GM12878 (cell line): Measurements from ENCODE around the gene SLC19A1. TPM values are rescaled to one million over a fixed set of nuclear protein-coding genes. Genes with fewer than 3 reads are reported as not detected.

Experiments
- ATAC-seq: fragments of 200-7000 bp; cut with Tn5 transposase; 3 replicates; pipeline ENCODE4 v1.9.1; 2020; ENCODE audit warnings: mild to moderate bottlenecking, moderate library complexity
- BruUV-seq: library from RNA; stranded (reverse); fragments of 400-500 nt; replicated peaks from 2 replicates; lab custom pipeline; 2021; lab: Mats Ljungman, UMichigan
- CTCF ChIA-PET: fragments of 300-600 bp; sonication (Branson Sonifier 250); formaldehyde crosslinking; extraction: SDS; loops from one replicate; lab custom pipeline; 2021; ENCODE audit warnings: inconsistent platforms; lab: Yijun Ruan, JAX
- POLR2A ChIA-PET: fragments of 350-600 bp; formaldehyde crosslinking; extraction: SDS; loops from one replicate; lab custom pipeline; 2021; ENCODE audit warnings: inconsistent platforms; lab: Charles Lee
- RAD21 ChIA-PET: fragments of 300-600 bp; sonication (Branson Sonifier 250); formaldehyde crosslinking; loops from one replicate; lab custom pipeline; 2023; ENCODE audit warnings: antibody characterized with exemption; ENCODE audit not compliant: unreplicated experiment; lab: Charles Lee
- SMC1A ChIA-PET: fragments of 300-600 bp; sonication (Branson Sonifier 250); formaldehyde crosslinking; loops from one replicate; lab custom pipeline; 2023; ENCODE audit not compliant: unreplicated experiment, uncharacterized antibody; lab: Charles Lee
- DNase-seq: peaks from one replicate; pipeline ENCODE4 v3.0.0-alpha.2; 2011; ENCODE audit warnings: low read depth, low spot score
- FAIRE-seq: peaks from 3 replicates; lab custom pipeline; 2011; peaks lifted over from hg19 to GRCh38; lab: Jason Lieb, UNC
- H2AFZ ChIP-seq: 2 replicates; pipeline ENCODE4 v1.6.0; 2011; ENCODE audit warnings: low read depth, low read length, control low read depth; ENCODE audit not compliant: control insufficient read depth
- H3K27ac ChIP-seq: 2 replicates; pipeline ENCODE4 v1.5.1; 2011; ENCODE audit warnings: control low read depth; ENCODE audit not compliant: control insufficient read depth, insufficient read depth
- H3K27me3 ChIP-seq, 2 experiments: replicated peaks in 1 of 2; 2 replicates each; pipeline versions ENCODE4 v1.6.0 to v1.6.1; 2011; ENCODE audit warnings: low read length in 1 of 2; ENCODE audit not compliant: control insufficient read depth in 2 of 2, insufficient read depth in 2 of 2
- H3K36me3 ChIP-seq, 2 experiments: 2 replicates each; pipeline ENCODE4 v1.5.1; 2011; ENCODE audit warnings: low read length in 1 of 2; ENCODE audit not compliant: control insufficient read depth in 2 of 2, insufficient read depth in 2 of 2
- H3K4me1 ChIP-seq: 2 replicates; pipeline ENCODE4 v1.6.1; 2011; ENCODE audit warnings: mild to moderate bottlenecking, low read length, moderate library complexity, mixed read lengths; ENCODE audit not compliant: control insufficient read depth, insufficient read depth
- H3K4me2 ChIP-seq: 2 replicates; pipeline ENCODE4 v1.6.0; 2011; ENCODE audit warnings: control low read depth; ENCODE audit not compliant: control insufficient read depth, insufficient read depth
- H3K4me3 ChIP-seq: fragments of 200-600 bp; sonication (generic); 2 replicates; pipeline ENCODE4 v1.5.1; 2016
- H3K79me2 ChIP-seq: 2 replicates; pipeline ENCODE4 v1.6.0; 2011; ENCODE audit warnings: low read length; ENCODE audit not compliant: control insufficient read depth, insufficient read depth
- H3K9ac ChIP-seq: 2 replicates; pipeline ENCODE4 v1.8.0; 2011; ENCODE audit warnings: low read length, control low read depth, mixed read lengths; ENCODE audit not compliant: control insufficient read depth, insufficient read depth
- H3K9me3 ChIP-seq: replicated peaks from 3 replicates; pipeline ENCODE4 v1.5.1; 2011; ENCODE audit warnings: mild to moderate bottlenecking, low read length; ENCODE audit not compliant: control insufficient read depth, insufficient read depth
- H4K20me1 ChIP-seq: 2 replicates; pipeline ENCODE4 v1.6.0; 2011; ENCODE audit not compliant: control insufficient read depth, insufficient read depth
- CBX5 ChIP-seq: sonication (generic); IDR thresholded peaks from 2 replicates; pipeline ENCODE4 v1.6.1; 2016; ENCODE audit warnings: low read depth, moderate library complexity, mild to moderate bottlenecking, inconsistent platforms
- CHD1 ChIP-seq: IDR thresholded peaks from 2 replicates; pipeline ENCODE4 v1.6.1; 2012; ENCODE audit warnings: low read depth, low read length, improper control_type of control experiment
- EP300 ChIP-seq, 2 experiments: fragments of 150-350 bp in 1 of 2; IDR thresholded peaks; 2 replicates each; pipeline ENCODE4 v1.6.1; 2011 to 2012; ENCODE audit warnings: low read depth in 2 of 2, low read length in 2 of 2, borderline replicate concordance in 1 of 2, improper control_type of control experiment in 1 of 2, inconsistent platforms in 1 of 2; ENCODE audit not compliant: control insufficient read depth in 1 of 2
- FOXK2 ChIP-seq: fragments of 450-650 bp; IDR thresholded peaks from 2 replicates; pipeline ENCODE4 v1.6.1; 2017; ENCODE audit warnings: mild to moderate bottlenecking, moderate library complexity
- GATAD2B ChIP-seq: fragments of 450-650 bp; conservative IDR thresholded peaks from 2 replicates; pipeline ENCODE4 v1.6.1; 2017; ENCODE audit warnings: low read depth, mild to moderate bottlenecking, moderate library complexity
- KAT2A ChIP-seq: conservative IDR thresholded peaks from 2 replicates; pipeline ENCODE4 v1.6.1; 2011; ENCODE audit warnings: low read depth, low read length; ENCODE audit not compliant: control insufficient read depth
- ZZZ3 ChIP-seq: IDR thresholded peaks from 2 replicates; pipeline ENCODE4 v1.6.1; 2011; ENCODE audit warnings: low read depth; ENCODE audit not compliant: control insufficient read depth, insufficient read length
- WGBS: methylation state at CpG from one replicate; pipeline ENCODE4 v1.1.6; 2016; ENCODE audit warnings: low lambda C conversion rate; ENCODE audit not compliant: insufficient replicate concordance, insufficient coverage; ENCODE audit errors: missing lambda C conversion rate; 5-methylcytosine and 5-hydroxymethylcytosine counted together
- in situ Hi-C: fragments of 300-500 bp; cut with MboI; formaldehyde crosslinking; loops from 9 replicates; pipeline ENCODE4 v1.14.3; 2018; ENCODE audit warnings: mixed read lengths
- intact Hi-C: fragments of 100-400 bp; cut with micrococcal nuclease; formaldehyde crosslinking; loops from one replicate; pipeline ENCODE4 v1.14.2; 2022; ENCODE audit not compliant: unreplicated experiment
- polyA plus RNA-seq, 11 experiments: library from polyadenylated mRNA; depleted of rRNA in 4 of 11; unstranded in 6 of 11; stranded (reverse) in 5 of 11; fragments of >200 nt; fragmentation: Nextera tagmentation in 4 of 11; fragmentation: Illumina TruSeq in 1 of 11; extraction: Ambion mirVana in 4 of 11; extraction: Trizol in 1 of 11; gene quantifications; 1 replicate in 1 of 11; 2 replicates in 10 of 11; pipeline versions ENCODE4 v1.2.1 to v1.2.3, GENCODE V29; 2011 to 2016; ENCODE audit warnings: inconsistent platforms in 2 of 11, missing spikeins in 2 of 11, low read depth in 1 of 11
- total RNA-seq, 4 experiments: library from RNA; depleted of rRNA in 3 of 4; stranded (reverse); fragments of >200 nt in 3 of 4; fragmentation: Illumina TruSeq in 1 of 4; extraction: Trizol in 1 of 4; gene quantifications; 2 replicates each; pipeline versions ENCODE4 v1.2.1 to v1.2.3, GENCODE V29; 2013 to 2021
- TF ChIP-seq, protein P1 (sequence below): fragments of 450-650 bp; IDR thresholded peaks from 2 replicates; pipeline ENCODE4 v1.6.1; 2017; ENCODE audit warnings: mild to moderate bottlenecking, moderate library complexity
- TF ChIP-seq, protein P2 (sequence below): fragments of 450-650 bp; formaldehyde crosslinking; IDR thresholded peaks from 2 replicates; pipeline ENCODE4 v1.4.0; 2020; ENCODE audit warnings: mild to moderate bottlenecking, moderate library complexity
- TF ChIP-seq, protein P3 (sequence below): fragments of 450-650 bp; IDR thresholded peaks from 2 replicates; pipeline ENCODE4 v1.6.1; 2017; ENCODE audit warnings: borderline replicate concordance

SLC19A1 gene
- total and polyA plus RNA-seq, 10 of the 15 experiments (the other 5 are each of a cell fraction or from before 2014, with no cell fraction given), result 0.42 to 49.7 (median 12.2) TPM

DNA sequence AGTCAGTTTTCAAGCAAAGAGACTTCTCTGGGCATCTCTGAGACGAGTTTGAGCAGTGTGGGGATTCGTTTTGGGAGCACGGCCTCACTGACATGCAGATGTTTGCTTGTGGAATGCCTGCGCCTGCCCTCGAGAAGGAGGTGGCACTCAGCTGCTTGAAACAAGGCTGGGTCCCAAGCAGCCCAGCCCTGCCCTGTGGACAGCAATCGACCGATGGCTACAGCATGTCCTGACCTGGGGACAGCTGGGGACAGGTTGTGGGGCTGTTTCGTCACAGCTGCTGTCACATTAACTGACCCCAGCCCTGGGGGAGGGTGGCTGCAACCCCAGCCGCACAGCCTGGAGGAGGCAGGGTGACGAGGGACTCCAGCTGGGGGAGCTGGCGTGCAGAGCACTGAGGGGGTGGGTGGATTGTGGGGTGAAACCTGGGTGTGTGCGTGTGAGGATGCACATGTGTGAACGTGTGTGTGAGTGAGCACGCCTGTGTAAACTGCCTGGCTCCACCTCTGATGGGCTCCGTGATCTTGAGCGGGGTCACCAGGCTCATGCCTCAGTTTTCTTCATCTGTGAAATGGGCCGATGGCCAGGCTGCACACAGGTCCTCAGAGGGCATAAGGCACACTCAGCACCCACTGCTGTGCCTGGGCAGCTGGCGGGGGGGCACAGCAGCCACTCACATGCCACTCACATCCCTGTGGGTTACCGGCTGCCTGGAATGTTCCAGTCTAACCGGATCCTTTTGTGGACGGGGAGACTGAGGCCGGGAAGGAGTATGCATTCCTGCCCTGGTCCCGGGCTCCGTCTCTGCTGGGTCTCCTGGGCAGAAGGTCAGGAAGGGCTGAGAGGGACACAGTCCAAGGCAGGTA lies 87.9 kb downstream of the SLC19A1 start:
- ChIA-PET RAD21 (no interaction called here), CTCF (no interaction called here), SMC1A (no interaction called here), POLR2A (interaction anchor here (0.5 kb wide), 1 partner anchor 330 kb away, joined by 7 read pairs; no protein-coding TSS in a partner anchor)
- Histone ChIP-seq H3K4me2 (no peak overlapping the region), H3K4me1 (no peaks in the 10 kb centered on the region), H4K20me1 (no peaks in the 10 kb centered on the region), H3K27ac (no peak overlapping the region), H3K9me3 (no peaks in the 10 kb centered on the region; the same call in 2 of the 3 replicates), H3K9ac (no peak overlapping the region), H2AFZ (no peak overlapping the region), H3K4me3 (no peak overlapping the region), H3K27me3 (no peaks in the 10 kb centered on the region), H3K79me2 (no peaks in the 10 kb centered on the region), H3K36me3 (no peaks in the 10 kb centered on the region)
- FAIRE-seq, result no peak
- WGBS, result 46% methylated on average over 24 of the region's 24 CpGs
- no peak for ATAC-seq
- DNase-seq, result no peak
- intact Hi-C loops, result no loop called here
- in situ Hi-C loops, result loop anchor here (25.0 kb wide), 1 partner anchor 358 kb away; no protein-coding TSS in a partner anchor
- BruUV-seq, result no TSS peak
- no peak for TF ChIP-seq GATAD2B
- no peak for TF ChIP-seq EP300 (IDR thresholded peaks at IDR 0.05; ENCODE audit: borderline replicate concordance in 1 of 2, control insufficient read depth in 1 of 2, low read depth in 2 of 2, low read length in 2 of 2)
- no peak for TF ChIP-seq ZZZ3
- TF ChIP-seq, protein P1, sequence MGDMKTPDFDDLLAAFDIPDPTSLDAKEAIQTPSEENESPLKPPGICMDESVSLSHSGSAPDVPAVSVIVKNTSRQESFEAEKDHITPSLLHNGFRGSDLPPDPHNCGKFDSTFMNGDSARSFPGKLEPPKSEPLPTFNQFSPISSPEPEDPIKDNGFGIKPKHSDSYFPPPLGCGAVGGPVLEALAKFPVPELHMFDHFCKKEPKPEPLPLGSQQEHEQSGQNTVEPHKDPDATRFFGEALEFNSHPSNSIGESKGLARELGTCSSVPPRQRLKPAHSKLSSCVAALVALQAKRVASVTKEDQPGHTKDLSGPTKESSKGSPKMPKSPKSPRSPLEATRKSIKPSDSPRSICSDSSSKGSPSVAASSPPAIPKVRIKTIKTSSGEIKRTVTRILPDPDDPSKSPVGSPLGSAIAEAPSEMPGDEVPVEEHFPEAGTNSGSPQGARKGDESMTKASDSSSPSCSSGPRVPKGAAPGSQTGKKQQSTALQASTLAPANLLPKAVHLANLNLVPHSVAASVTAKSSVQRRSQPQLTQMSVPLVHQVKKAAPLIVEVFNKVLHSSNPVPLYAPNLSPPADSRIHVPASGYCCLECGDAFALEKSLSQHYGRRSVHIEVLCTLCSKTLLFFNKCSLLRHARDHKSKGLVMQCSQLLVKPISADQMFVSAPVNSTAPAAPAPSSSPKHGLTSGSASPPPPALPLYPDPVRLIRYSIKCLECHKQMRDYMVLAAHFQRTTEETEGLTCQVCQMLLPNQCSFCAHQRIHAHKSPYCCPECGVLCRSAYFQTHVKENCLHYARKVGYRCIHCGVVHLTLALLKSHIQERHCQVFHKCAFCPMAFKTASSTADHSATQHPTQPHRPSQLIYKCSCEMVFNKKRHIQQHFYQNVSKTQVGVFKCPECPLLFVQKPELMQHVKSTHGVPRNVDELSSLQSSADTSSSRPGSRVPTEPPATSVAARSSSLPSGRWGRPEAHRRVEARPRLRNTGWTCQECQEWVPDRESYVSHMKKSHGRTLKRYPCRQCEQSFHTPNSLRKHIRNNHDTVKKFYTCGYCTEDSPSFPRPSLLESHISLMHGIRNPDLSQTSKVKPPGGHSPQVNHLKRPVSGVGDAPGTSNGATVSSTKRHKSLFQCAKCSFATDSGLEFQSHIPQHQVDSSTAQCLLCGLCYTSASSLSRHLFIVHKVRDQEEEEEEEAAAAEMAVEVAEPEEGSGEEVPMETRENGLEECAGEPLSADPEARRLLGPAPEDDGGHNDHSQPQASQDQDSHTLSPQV, result no peak
- TF ChIP-seq FOXK2, result no peak
- TF ChIP-seq CHD1, result no peak
- TF ChIP-seq KAT2A, result no peak
- TF ChIP-seq, protein P2, sequence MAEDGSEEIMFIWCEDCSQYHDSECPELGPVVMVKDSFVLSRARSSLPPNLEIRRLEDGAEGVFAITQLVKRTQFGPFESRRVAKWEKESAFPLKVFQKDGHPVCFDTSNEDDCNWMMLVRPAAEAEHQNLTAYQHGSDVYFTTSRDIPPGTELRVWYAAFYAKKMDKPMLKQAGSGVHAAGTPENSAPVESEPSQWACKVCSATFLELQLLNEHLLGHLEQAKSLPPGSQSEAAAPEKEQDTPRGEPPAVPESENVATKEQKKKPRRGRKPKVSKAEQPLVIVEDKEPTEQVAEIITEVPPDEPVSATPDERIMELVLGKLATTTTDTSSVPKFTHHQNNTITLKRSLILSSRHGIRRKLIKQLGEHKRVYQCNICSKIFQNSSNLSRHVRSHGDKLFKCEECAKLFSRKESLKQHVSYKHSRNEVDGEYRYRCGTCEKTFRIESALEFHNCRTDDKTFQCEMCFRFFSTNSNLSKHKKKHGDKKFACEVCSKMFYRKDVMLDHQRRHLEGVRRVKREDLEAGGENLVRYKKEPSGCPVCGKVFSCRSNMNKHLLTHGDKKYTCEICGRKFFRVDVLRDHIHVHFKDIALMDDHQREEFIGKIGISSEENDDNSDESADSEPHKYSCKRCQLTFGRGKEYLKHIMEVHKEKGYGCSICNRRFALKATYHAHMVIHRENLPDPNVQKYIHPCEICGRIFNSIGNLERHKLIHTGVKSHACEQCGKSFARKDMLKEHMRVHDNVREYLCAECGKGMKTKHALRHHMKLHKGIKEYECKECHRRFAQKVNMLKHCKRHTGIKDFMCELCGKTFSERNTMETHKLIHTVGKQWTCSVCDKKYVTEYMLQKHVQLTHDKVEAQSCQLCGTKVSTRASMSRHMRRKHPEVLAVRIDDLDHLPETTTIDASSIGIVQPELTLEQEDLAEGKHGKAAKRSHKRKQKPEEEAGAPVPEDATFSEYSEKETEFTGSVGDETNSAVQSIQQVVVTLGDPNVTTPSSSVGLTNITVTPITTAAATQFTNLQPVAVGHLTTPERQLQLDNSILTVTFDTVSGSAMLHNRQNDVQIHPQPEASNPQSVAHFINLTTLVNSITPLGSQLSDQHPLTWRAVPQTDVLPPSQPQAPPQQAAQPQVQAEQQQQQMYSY, result no peak
- no peak for TF ChIP-seq CBX5
- TF ChIP-seq, protein P3, sequence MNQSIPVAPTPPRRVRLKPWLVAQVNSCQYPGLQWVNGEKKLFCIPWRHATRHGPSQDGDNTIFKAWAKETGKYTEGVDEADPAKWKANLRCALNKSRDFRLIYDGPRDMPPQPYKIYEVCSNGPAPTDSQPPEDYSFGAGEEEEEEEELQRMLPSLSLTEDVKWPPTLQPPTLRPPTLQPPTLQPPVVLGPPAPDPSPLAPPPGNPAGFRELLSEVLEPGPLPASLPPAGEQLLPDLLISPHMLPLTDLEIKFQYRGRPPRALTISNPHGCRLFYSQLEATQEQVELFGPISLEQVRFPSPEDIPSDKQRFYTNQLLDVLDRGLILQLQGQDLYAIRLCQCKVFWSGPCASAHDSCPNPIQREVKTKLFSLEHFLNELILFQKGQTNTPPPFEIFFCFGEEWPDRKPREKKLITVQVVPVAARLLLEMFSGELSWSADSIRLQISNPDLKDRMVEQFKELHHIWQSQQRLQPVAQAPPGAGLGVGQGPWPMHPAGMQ, result no peak
